Activated naive CD4-positive, alpha-beta T cell treated with anti-CD3 and anti-CD28 coated beads, Interleukin-2, amount 50 U/mL, for 24 hours (primary cell): Measurements from ENCODE around the gene OSGIN1.

ENCODE experiments used
- H3K27ac Mint-ChIP-seq: one replicate; pipeline ENCODE4 v1.8.0; 2021; ENCODE audit warnings: mild to moderate bottlenecking, mixed read lengths
- H3K27me3 Mint-ChIP-seq: one replicate; pipeline ENCODE4 v1.8.0; 2021; ENCODE audit warnings: mixed read lengths
- H3K36me3 Mint-ChIP-seq: one replicate; pipeline ENCODE4 v1.8.0; 2021; ENCODE audit warnings: mixed read lengths
- H3K4me1 Mint-ChIP-seq: one replicate; pipeline ENCODE4 v1.8.0; 2021; ENCODE audit warnings: mixed read lengths
- H3K4me3 Mint-ChIP-seq: one replicate; pipeline ENCODE4 v1.8.0; 2021; ENCODE audit warnings: mild to moderate bottlenecking, mixed read lengths
- H3K9me3 Mint-ChIP-seq: one replicate; pipeline ENCODE4 v1.8.0; 2021; ENCODE audit warnings: mixed read lengths

OSGIN1 gene

GRCh38 chr16:83968891-83969649 is 16.0 kb downstream of the OSGIN1 start:
- no peaks in the 10 kb centered on the region for H3K36me3 Mint-ChIP-seq
- no peaks in the 10 kb centered on the region for H3K9me3 Mint-ChIP-seq
- peak overlapping the region; percentile 36 for H3K4me3 Mint-ChIP-seq
- H3K27ac Mint-ChIP-seq, result no peak overlapping the region
- peaks cover 4% of the 10 kb centered on the region for H3K4me1 Mint-ChIP-seq
- peaks cover 12% of the 10 kb centered on the region for H3K27me3 Mint-ChIP-seq

GRCh38 chr16:83969771-83970429 is 16.9 kb downstream of the OSGIN1 start:
- Mint-ChIP-seq H3K27ac (no peak overlapping the region), H3K4me1 (peaks cover 4% of the 10 kb centered on the region), H3K27me3 (peaks cover 15% of the 10 kb centered on the region), H3K36me3 (no peaks in the 10 kb centered on the region), H3K9me3 (no peaks in the 10 kb centered on the region), H3K4me3 (peak overlapping the region; percentile 3)

GRCh38 chr16:83970430-83970815 is 17.4 kb downstream of the OSGIN1 start:
- no peak overlapping the region for H3K27ac Mint-ChIP-seq
- H3K9me3 Mint-ChIP-seq, result no peaks in the 10 kb centered on the region
- H3K36me3 Mint-ChIP-seq, result no peaks in the 10 kb centered on the region
- no peak overlapping the region for H3K4me3 Mint-ChIP-seq
- H3K4me1 Mint-ChIP-seq, result peaks cover 4% of the 10 kb centered on the region
- H3K27me3 Mint-ChIP-seq, result peaks cover 15% of the 10 kb centered on the region

- H3K9me3 Mint-ChIP-seq, result no peaks in the 10 kb centered on the region
- peaks cover 4% of the 10 kb centered on the region for H3K4me1 Mint-ChIP-seq
- H3K36me3 Mint-ChIP-seq, result no peaks in the 10 kb centered on the region
- H3K27ac Mint-ChIP-seq, result no peak overlapping the region
- H3K4me3 Mint-ChIP-seq, result no peak overlapping the region
- H3K27me3 Mint-ChIP-seq, result peaks cover 15% of the 10 kb centered on the region
These were observed 18.4 kb downstream of the OSGIN1 start for GRCh38 chr16:83971165-83972130.

GRCh38 chr16:83972256-83973008 is 19.4 kb downstream of the OSGIN1 start:
- H3K4me3 Mint-ChIP-seq, result no peak overlapping the region
- peaks cover 15% of the 10 kb centered on the region for H3K27me3 Mint-ChIP-seq
- no peaks in the 10 kb centered on the region for H3K36me3 Mint-ChIP-seq
- no peak overlapping the region for H3K27ac Mint-ChIP-seq
- no peaks in the 10 kb centered on the region for H3K9me3 Mint-ChIP-seq
- H3K4me1 Mint-ChIP-seq, result peaks cover 4% of the 10 kb centered on the region

GRCh38 chr16:83973077-83973476 is 20.0 kb downstream of the OSGIN1 start:
- no peaks in the 10 kb centered on the region for H3K4me1 Mint-ChIP-seq
- no peaks in the 10 kb centered on the region for H3K36me3 Mint-ChIP-seq
- H3K4me3 Mint-ChIP-seq, result no peak overlapping the region
- H3K27me3 Mint-ChIP-seq, result peaks cover 13% of the 10 kb centered on the region
- no peak overlapping the region for H3K27ac Mint-ChIP-seq
- no peaks in the 10 kb centered on the region for H3K9me3 Mint-ChIP-seq

GRCh38 chr16:83973581-83974385 is 20.7 kb downstream of the OSGIN1 start:
- peaks cover 13% of the 10 kb centered on the region for H3K27me3 Mint-ChIP-seq

GRCh38 chr16:83974475-83974874 is 21.4 kb downstream of the OSGIN1 start:
- Mint-ChIP-seq H3K27me3 (peaks cover 10% of the 10 kb centered on the region), H3K4me3 (no peak overlapping the region), H3K27ac (no peak overlapping the region), H3K4me1 (no peaks in the 10 kb centered on the region), H3K36me3 (no peaks in the 10 kb centered on the region), H3K9me3 (peaks cover 6% of the 10 kb centered on the region)

More at GRCh38 chr16:83973581-83974385, 20.7 kb downstream of the OSGIN1 start:
- no peak overlapping the region for H3K27ac Mint-ChIP-seq
- H3K4me1 Mint-ChIP-seq, result no peaks in the 10 kb centered on the region
- no peak overlapping the region for H3K4me3 Mint-ChIP-seq
- no peaks in the 10 kb centered on the region for H3K36me3 Mint-ChIP-seq
- H3K9me3 Mint-ChIP-seq, result peaks cover 3% of the 10 kb centered on the region

GRCh38 chr16:83975590-83976260 is 22.7 kb downstream of the OSGIN1 start:
- H3K27ac Mint-ChIP-seq, result no peak overlapping the region
- H3K36me3 Mint-ChIP-seq, result no peaks in the 10 kb centered on the region
- peaks cover 6% of the 10 kb centered on the region for H3K9me3 Mint-ChIP-seq
- H3K27me3 Mint-ChIP-seq, result peaks cover 6% of the 10 kb centered on the region
- H3K4me3 Mint-ChIP-seq, result no peak overlapping the region
- no peaks in the 10 kb centered on the region for H3K4me1 Mint-ChIP-seq

GRCh38 chr16:83977056-83977815 is 24.2 kb downstream of the OSGIN1 start:
- no peak overlapping the region for H3K27ac Mint-ChIP-seq

GRCh38 chr16:83978401-83978904 is 25.4 kb downstream of the OSGIN1 start:
- no peak overlapping the region for H3K27ac Mint-ChIP-seq

More at GRCh38 chr16:83977056-83977815, 24.2 kb downstream of the OSGIN1 start:
- Mint-ChIP-seq H3K9me3 (peaks cover 6% of the 10 kb centered on the region), H3K27me3 (peaks cover 3% of the 10 kb centered on the region), H3K4me1 (no peaks in the 10 kb centered on the region), H3K36me3 (no peaks in the 10 kb centered on the region), H3K4me3 (no peak overlapping the region)

GRCh38 chr16:83979441-83979840 is 26.4 kb downstream of the OSGIN1 start:
- peaks cover 2% of the 10 kb centered on the region for H3K27me3 Mint-ChIP-seq

More at GRCh38 chr16:83978401-83978904, 25.4 kb downstream of the OSGIN1 start:
- Mint-ChIP-seq H3K9me3 (peaks cover 6% of the 10 kb centered on the region), H3K4me3 (no peak overlapping the region), H3K36me3 (no peaks in the 10 kb centered on the region), H3K4me1 (no peaks in the 10 kb centered on the region), H3K27me3 (peaks cover 3% of the 10 kb centered on the region)

GRCh38 chr16:83980794-83981193 is 27.8 kb downstream of the OSGIN1 start:
- peaks cover 6% of the 10 kb centered on the region for H3K9me3 Mint-ChIP-seq
- no peaks in the 10 kb centered on the region for H3K4me1 Mint-ChIP-seq
- H3K27me3 Mint-ChIP-seq, result no peaks in the 10 kb centered on the region
- H3K4me3 Mint-ChIP-seq, result no peak overlapping the region
- H3K36me3 Mint-ChIP-seq, result no peaks in the 10 kb centered on the region
- no peak overlapping the region for H3K27ac Mint-ChIP-seq

More at GRCh38 chr16:83979441-83979840, 26.4 kb downstream of the OSGIN1 start:
- H3K36me3 Mint-ChIP-seq, result no peaks in the 10 kb centered on the region
- H3K27ac Mint-ChIP-seq, result no peak overlapping the region
- H3K9me3 Mint-ChIP-seq, result peaks cover 6% of the 10 kb centered on the region
- H3K4me1 Mint-ChIP-seq, result no peaks in the 10 kb centered on the region
- H3K4me3 Mint-ChIP-seq, result no peak overlapping the region
